ENCODE measurements around the gene ECI2. TPM values are rescaled to one million over a fixed set of nuclear protein-coding genes. Genes with fewer than 3 reads are reported as not detected.

The ECI2 gene
- total RNA-seq, 1 donor from 2014 or later: 151 TPM

- intact Hi-C loops (cut with DNase I): loop anchor here (10.0 kb wide), 1 partner anchor 57 kb away; no protein-coding TSS in a partner anchor
- DNase-seq (no peak), ATAC-seq (ENCODE audit: poor library complexity) (no peak)
These were observed 67.7 kb downstream of the ECI2 start for GRCh38 chr6:4067673-4068072.

GRCh38 chr6:4066029-4066755 lies 69.2 kb downstream of the ECI2 start:
- DNase-seq: no peak
- intact Hi-C loops (cut with DNase I): loop anchor here (10.0 kb wide), 1 partner anchor 59 kb away; no protein-coding TSS in a partner anchor
- peak; percentile 22 for ATAC-seq (ENCODE audit: poor library complexity)

Other genes starting within 250 kb of the ECI2 start
- not detected for gene FAM217A, start 56.4 kb downstream of the ECI2 start, total RNA-seq